HepG2 (cell line): ENCODE measurements around the gene TSKU. TPM values are rescaled to one million over a fixed set of nuclear protein-coding genes. Genes with fewer than 3 reads are reported as not detected.

Experiments used
- ATAC-seq: fragments of 200-7000 bp; cut with Tn5 transposase; 3 replicates; pipeline ENCODE4 v1.9.1; 2020; ENCODE audit warnings: mild to moderate bottlenecking, moderate library complexity
- BruUV-seq: library from RNA; stranded (reverse); fragments of 400-500 nt; replicated peaks from 2 replicates; lab custom pipeline; 2021; lab: Mats Ljungman, UMichigan
- CTCF ChIA-PET: fragments of 300-600 bp; formaldehyde crosslinking; extraction: SDS; loops from one replicate; lab custom pipeline; 2021; ENCODE audit warnings: low total read pairs, inconsistent platforms, low intra/inter-chr PET ratio; lab: Yijun Ruan, JAX
- POLR2A ChIA-PET: fragments of 350-600 bp; sonication (Branson Sonifier 250); formaldehyde crosslinking; loops from one replicate; lab custom pipeline; 2020; ENCODE audit warnings: antibody characterized with exemption, inconsistent platforms; lab: Yijun Ruan, JAX
- DNase-seq: peaks from one replicate; pipeline ENCODE4 v3.0.0-alpha.2; 2015; ENCODE audit warnings: low spot score
- FAIRE-seq: peaks from 3 replicates; lab custom pipeline; 2011; peaks lifted over from hg19 to GRCh38; lab: Jason Lieb, UNC
- H2AFZ ChIP-seq: one replicate; pipeline ENCODE4 v1.6.1; 2011; ENCODE audit warnings: low read length, inconsistent platforms
- H3K27ac ChIP-seq: fragments of 300-600 bp; 3 replicates; pipeline ENCODE4 v1.8.0; 2011; ENCODE audit warnings: mixed run types, mild to moderate bottlenecking, mixed read lengths, low read length, inconsistent platforms; ENCODE audit not compliant: insufficient read depth; ENCODE audit errors: extremely low read length
- H3K27me3 ChIP-seq, 2 experiments: fragments of 200-600 bp in 1 of 2; 2 replicates in 1 of 2; 3 replicates in 1 of 2; pipeline versions ENCODE4 v1.6.0 to v1.8.0; 2011; ENCODE audit warnings: low read length in 2 of 2, mild to moderate bottlenecking in 2 of 2, moderate library complexity in 2 of 2, inconsistent platforms in 1 of 2; ENCODE audit not compliant: insufficient read depth in 2 of 2, control insufficient read depth in 1 of 2
- H3K36me3 ChIP-seq, 2 experiments: fragments of 200-600 bp in 1 of 2; replicated peaks in 1 of 2; 2 replicates in 1 of 2; 3 replicates in 1 of 2; pipeline versions ENCODE4 v1.5.1 to v1.8.0; 2011; ENCODE audit warnings: low read length in 2 of 2, inconsistent platforms in 1 of 2; ENCODE audit not compliant: insufficient read depth in 2 of 2, control insufficient read depth in 1 of 2
- H3K4me1 ChIP-seq: 2 replicates; pipeline ENCODE4 v1.5.1; 2012; ENCODE audit warnings: low read length, inconsistent platforms; ENCODE audit not compliant: insufficient read depth
- H3K4me2 ChIP-seq: 2 replicates; pipeline ENCODE4 v1.6.0; 2011; ENCODE audit warnings: low read depth, low read length, inconsistent platforms
- H3K4me3 ChIP-seq, 3 experiments: fragments of 200-600 bp in 1 of 3; sonication (generic), shearing (Covaris generic) in 1 of 3; replicated peaks in 1 of 3; 2 replicates each; pipeline ENCODE4 v1.5.1; 2011 to 2016; ENCODE audit warnings: low read length in 3 of 3, inconsistent platforms in 2 of 3, low read depth in 2 of 3, mild to moderate bottlenecking in 2 of 3, control low read depth in 1 of 3, mixed read lengths in 1 of 3; ENCODE audit not compliant: insufficient read depth in 1 of 3
- H3K79me2 ChIP-seq: one replicate; pipeline ENCODE4 v1.6.1; 2011; ENCODE audit warnings: low read length, inconsistent platforms; ENCODE audit not compliant: insufficient read depth
- H3K9ac ChIP-seq: 2 replicates; pipeline ENCODE4 v1.6.0; 2011; ENCODE audit warnings: mild to moderate bottlenecking, low read depth, low read length, inconsistent platforms; ENCODE audit not compliant: insufficient read depth
- H3K9me3 ChIP-seq: 2 replicates; pipeline ENCODE4 v1.5.1; 2012; ENCODE audit warnings: mild to moderate bottlenecking, low read length
- H4K20me1 ChIP-seq: 2 replicates; pipeline ENCODE4 v1.6.0; 2011; ENCODE audit warnings: inconsistent platforms, mild to moderate bottlenecking, low read length, moderate library complexity; ENCODE audit not compliant: insufficient read depth
- MAFG ChIP-seq: sonication (generic); formaldehyde crosslinking; IDR thresholded peaks from 2 replicates; pipeline ENCODE4 v1.5.1; 2020; ENCODE audit warnings: mild to moderate bottlenecking, missing genetic modification reagents
- PHB2 ChIP-seq: fragments of 450-650 bp; IDR thresholded peaks from 2 replicates; pipeline ENCODE4 v1.6.1; 2018; ENCODE audit not compliant: partially characterized antibody
- PHF8 ChIP-seq: sonication (generic); formaldehyde crosslinking; IDR thresholded peaks from 2 replicates; pipeline ENCODE4 v1.5.0; 2020; ENCODE audit warnings: missing genetic modification reagents
- TBX2 ChIP-seq: sonication (generic); formaldehyde crosslinking; IDR thresholded peaks from 2 replicates; pipeline ENCODE4 v1.5.0; 2020; ENCODE audit warnings: missing genetic modification reagents, mild to moderate bottlenecking, borderline replicate concordance
- ZMYM3 ChIP-seq: sonication (generic); formaldehyde crosslinking; IDR thresholded peaks from 2 replicates; pipeline ENCODE4 v1.5.1; 2020; ENCODE audit warnings: mild to moderate bottlenecking, missing genetic modification reagents
- ZNF547 ChIP-seq: sonication (generic); formaldehyde crosslinking; IDR thresholded peaks from 2 replicates; pipeline ENCODE4 v1.5.1; 2020; ENCODE audit warnings: mild to moderate bottlenecking, missing genetic modification reagents
- ZNF790 ChIP-seq: sonication (generic); formaldehyde crosslinking; IDR thresholded peaks from 2 replicates; pipeline ENCODE4 v1.8.0; 2022; ENCODE audit warnings: missing genetic modification reagents, mild to moderate bottlenecking, borderline replicate concordance
- WGBS: methylation state at CpG from one replicate; pipeline ENCODE4 v1.1.6; 2017; ENCODE audit warnings: low lambda C conversion rate; 5-methylcytosine and 5-hydroxymethylcytosine counted together
- in situ Hi-C: cut with HindIII; loops from 2 replicates; pipeline ENCODE4 v1.10.0; 2017; ENCODE audit warnings: low pct_unique_long_range_greater_than_20kb; ENCODE audit not compliant: extremely low pct_ligation_motif_present
- intact Hi-C: fragments of 100-400 bp; cut with micrococcal nuclease; formaldehyde crosslinking; loops from one replicate; pipeline ENCODE4 v1.10.0; 2022; ENCODE audit not compliant: unreplicated experiment
- polyA plus RNA-seq, 8 experiments: library from polyadenylated mRNA; depleted of rRNA in 3 of 8; stranded (reverse) in 7 of 8; unstranded in 1 of 8; fragments of >200 nt; fragmentation: Illumina TruSeq in 4 of 8; extraction: Trizol in 4 of 8; gene quantifications; 2 replicates each; pipeline versions ENCODE4 v1.2.1 to v1.2.3, GENCODE V29; 2011 to 2016; ENCODE audit warnings: low read depth in 4 of 8, missing spikeins in 1 of 8, mixed read lengths in 1 of 8; ENCODE audit not compliant: insufficient read depth in 1 of 8
- total RNA-seq, 5 experiments: library from RNA; depleted of rRNA; stranded (reverse); fragments of >200 nt; fragmentation: Illumina TruSeq; extraction: Trizol; gene quantifications; 2 replicates each; pipeline ENCODE4 v1.2.3, GENCODE V29; 2016; ENCODE audit warnings: low read depth in 1 of 5
- TF ChIP-seq, protein P1 (sequence below): sonication (generic); formaldehyde crosslinking; IDR thresholded peaks from 2 replicates; pipeline ENCODE4 v1.5.1; 2020; ENCODE audit warnings: mild to moderate bottlenecking, missing genetic modification reagents, moderate library complexity
- TF ChIP-seq, protein P2 (sequence below): sonication (generic); formaldehyde crosslinking; IDR thresholded peaks from 2 replicates; pipeline ENCODE4 v1.4.0; 2020; ENCODE audit warnings: missing genetic modification reagents
- TF ChIP-seq, protein P3 (sequence below): sonication (generic); formaldehyde crosslinking; IDR thresholded peaks from 2 replicates; pipeline ENCODE4 v1.4.0; 2020; ENCODE audit warnings: missing genetic modification reagents
- TF ChIP-seq, protein P4 (sequence below): sonication (generic); formaldehyde crosslinking; conservative IDR thresholded peaks from 2 replicates; pipeline ENCODE4 v1.8.0; 2022; ENCODE audit warnings: mild to moderate bottlenecking, moderate library complexity, missing genetic modification reagents

Gene TSKU
- total and polyA plus RNA-seq, 2 of the 13 experiments (the other 11 are each of a cell fraction or from before 2014, with no cell fraction given), result 20.3 to 21.4 TPM

DNA sequence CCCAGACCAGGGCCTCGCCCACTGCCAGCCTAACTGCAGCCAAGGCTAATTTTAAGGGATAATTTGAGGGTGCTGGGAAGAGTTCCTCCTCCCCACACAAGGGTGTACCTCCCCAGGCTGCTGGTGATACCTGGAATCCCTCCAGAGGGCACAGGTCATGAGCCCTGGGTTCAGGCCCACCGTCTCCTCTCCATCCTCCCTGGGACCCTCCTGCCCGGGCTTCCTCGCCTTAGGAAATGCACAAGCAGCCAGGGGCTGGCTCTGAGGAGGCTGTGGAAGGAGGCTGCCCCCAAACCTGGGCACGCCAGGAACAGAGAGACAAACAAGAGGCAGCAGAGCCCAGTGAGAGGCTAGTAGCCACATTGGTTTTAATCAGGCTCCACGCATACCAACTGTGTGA, 16.6 kb upstream of the TSKU start:
- Histone ChIP-seq H3K4me2 (peak overlapping the region; percentile 51), H3K27ac (peak overlapping the region; percentile 53), H3K36me3 (no peaks in the 10 kb centered on the region), H3K27me3 (no peaks in the 10 kb centered on the region), H3K9ac (peak overlapping the region; percentile 24; the same call in 1 of the 2 replicates), H3K9me3 (no peaks in the 10 kb centered on the region), H2AFZ (no peak overlapping the region), H3K4me3 (0 out of 6 replicates have a peak overlapping the region, but pooled peaks of 1 of the 3 experiments have one; percentile 12), H3K79me2 (no peaks in the 10 kb centered on the region), H4K20me1 (no peaks in the 10 kb centered on the region), H3K4me1 (peaks cover 71% of the 10 kb centered on the region)
- intact Hi-C loops (loop anchor here (2.0 kb wide), 1 partner anchor 14 kb away; no protein-coding TSS in a partner anchor), in situ Hi-C loops (no loop called here)
- CTCF ChIA-PET, result no interaction called here
- BruUV-seq, result no TSS peak
- no peak for DNase-seq
- WGBS, result 53% methylated on average over 2 of the region's 6 CpGs
- POLR2A ChIA-PET, result interaction anchor here (0.8 to 3.1 kb wide), 7 partner anchors 13 to 28 kb away, joined by 3 to 13 read pairs (median 4); no protein-coding TSS in a partner anchor
- FAIRE-seq, result no peak
- ATAC-seq, result no peak
- TF ChIP-seq PHF8 (CRISPR knock-in tag) (no peak), PHB2 (no peak), ZNF790 (CRISPR knock-in tag) (no peak), ZNF547 (CRISPR knock-in tag) (no peak), TBX2 (CRISPR knock-in tag) (no peak), ZMYM3 (no peak), MAFG (no peak)
- TF ChIP-seq, protein P1, sequence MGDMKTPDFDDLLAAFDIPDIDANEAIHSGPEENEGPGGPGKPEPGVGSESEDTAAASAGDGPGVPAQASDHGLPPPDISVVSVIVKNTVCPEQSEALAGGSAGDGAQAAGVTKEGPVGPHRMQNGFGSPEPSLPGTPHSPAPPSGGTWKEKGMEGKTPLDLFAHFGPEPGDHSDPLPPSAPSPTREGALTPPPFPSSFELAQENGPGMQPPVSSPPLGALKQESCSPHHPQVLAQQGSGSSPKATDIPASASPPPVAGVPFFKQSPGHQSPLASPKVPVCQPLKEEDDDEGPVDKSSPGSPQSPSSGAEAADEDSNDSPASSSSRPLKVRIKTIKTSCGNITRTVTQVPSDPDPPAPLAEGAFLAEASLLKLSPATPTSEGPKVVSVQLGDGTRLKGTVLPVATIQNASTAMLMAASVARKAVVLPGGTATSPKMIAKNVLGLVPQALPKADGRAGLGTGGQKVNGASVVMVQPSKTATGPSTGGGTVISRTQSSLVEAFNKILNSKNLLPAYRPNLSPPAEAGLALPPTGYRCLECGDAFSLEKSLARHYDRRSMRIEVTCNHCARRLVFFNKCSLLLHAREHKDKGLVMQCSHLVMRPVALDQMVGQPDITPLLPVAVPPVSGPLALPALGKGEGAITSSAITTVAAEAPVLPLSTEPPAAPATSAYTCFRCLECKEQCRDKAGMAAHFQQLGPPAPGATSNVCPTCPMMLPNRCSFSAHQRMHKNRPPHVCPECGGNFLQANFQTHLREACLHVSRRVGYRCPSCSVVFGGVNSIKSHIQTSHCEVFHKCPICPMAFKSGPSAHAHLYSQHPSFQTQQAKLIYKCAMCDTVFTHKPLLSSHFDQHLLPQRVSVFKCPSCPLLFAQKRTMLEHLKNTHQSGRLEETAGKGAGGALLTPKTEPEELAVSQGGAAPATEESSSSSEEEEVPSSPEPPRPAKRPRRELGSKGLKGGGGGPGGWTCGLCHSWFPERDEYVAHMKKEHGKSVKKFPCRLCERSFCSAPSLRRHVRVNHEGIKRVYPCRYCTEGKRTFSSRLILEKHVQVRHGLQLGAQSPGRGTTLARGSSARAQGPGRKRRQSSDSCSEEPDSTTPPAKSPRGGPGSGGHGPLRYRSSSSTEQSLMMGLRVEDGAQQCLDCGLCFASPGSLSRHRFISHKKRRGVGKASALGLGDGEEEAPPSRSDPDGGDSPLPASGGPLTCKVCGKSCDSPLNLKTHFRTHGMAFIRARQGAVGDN (CRISPR knock-in tag), result peak; percentile 31; the same call in 1 of the 2 replicates
- TF ChIP-seq, protein P2, sequence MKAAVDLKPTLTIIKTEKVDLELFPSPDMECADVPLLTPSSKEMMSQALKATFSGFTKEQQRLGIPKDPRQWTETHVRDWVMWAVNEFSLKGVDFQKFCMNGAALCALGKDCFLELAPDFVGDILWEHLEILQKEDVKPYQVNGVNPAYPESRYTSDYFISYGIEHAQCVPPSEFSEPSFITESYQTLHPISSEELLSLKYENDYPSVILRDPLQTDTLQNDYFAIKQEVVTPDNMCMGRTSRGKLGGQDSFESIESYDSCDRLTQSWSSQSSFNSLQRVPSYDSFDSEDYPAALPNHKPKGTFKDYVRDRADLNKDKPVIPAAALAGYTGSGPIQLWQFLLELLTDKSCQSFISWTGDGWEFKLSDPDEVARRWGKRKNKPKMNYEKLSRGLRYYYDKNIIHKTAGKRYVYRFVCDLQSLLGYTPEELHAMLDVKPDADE (CRISPR knock-in tag), result no peak
- TF ChIP-seq, protein P3, sequence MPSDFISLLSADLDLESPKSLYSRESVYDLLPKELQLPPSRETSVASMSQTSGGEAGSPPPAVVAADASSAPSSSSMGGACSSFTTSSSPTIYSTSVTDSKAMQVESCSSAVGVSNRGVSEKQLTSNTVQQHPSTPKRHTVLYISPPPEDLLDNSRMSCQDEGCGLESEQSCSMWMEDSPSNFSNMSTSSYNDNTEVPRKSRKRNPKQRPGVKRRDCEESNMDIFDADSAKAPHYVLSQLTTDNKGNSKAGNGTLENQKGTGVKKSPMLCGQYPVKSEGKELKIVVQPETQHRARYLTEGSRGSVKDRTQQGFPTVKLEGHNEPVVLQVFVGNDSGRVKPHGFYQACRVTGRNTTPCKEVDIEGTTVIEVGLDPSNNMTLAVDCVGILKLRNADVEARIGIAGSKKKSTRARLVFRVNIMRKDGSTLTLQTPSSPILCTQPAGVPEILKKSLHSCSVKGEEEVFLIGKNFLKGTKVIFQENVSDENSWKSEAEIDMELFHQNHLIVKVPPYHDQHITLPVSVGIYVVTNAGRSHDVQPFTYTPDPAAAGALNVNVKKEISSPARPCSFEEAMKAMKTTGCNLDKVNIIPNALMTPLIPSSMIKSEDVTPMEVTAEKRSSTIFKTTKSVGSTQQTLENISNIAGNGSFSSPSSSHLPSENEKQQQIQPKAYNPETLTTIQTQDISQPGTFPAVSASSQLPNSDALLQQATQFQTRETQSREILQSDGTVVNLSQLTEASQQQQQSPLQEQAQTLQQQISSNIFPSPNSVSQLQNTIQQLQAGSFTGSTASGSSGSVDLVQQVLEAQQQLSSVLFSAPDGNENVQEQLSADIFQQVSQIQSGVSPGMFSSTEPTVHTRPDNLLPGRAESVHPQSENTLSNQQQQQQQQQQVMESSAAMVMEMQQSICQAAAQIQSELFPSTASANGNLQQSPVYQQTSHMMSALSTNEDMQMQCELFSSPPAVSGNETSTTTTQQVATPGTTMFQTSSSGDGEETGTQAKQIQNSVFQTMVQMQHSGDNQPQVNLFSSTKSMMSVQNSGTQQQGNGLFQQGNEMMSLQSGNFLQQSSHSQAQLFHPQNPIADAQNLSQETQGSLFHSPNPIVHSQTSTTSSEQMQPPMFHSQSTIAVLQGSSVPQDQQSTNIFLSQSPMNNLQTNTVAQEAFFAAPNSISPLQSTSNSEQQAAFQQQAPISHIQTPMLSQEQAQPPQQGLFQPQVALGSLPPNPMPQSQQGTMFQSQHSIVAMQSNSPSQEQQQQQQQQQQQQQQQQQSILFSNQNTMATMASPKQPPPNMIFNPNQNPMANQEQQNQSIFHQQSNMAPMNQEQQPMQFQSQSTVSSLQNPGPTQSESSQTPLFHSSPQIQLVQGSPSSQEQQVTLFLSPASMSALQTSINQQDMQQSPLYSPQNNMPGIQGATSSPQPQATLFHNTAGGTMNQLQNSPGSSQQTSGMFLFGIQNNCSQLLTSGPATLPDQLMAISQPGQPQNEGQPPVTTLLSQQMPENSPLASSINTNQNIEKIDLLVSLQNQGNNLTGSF (CRISPR knock-in tag), result no peak
- TF ChIP-seq, protein P4, sequence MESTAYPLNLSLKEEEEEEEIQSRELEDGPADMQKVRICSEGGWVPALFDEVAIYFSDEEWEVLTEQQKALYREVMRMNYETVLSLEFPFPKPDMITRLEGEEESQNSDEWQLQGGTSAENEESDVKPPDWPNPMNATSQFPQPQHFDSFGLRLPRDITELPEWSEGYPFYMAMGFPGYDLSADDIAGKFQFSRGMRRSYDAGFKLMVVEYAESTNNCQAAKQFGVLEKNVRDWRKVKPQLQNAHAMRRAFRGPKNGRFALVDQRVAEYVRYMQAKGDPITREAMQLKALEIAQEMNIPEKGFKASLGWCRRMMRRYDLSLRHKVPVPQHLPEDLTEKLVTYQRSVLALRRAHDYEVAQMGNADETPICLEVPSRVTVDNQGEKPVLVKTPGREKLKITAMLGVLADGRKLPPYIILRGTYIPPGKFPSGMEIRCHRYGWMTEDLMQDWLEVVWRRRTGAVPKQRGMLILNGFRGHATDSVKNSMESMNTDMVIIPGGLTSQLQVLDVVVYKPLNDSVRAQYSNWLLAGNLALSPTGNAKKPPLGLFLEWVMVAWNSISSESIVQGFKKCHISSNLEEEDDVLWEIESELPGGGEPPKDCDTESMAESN (CRISPR knock-in tag), result no peak
